Common myeloid progenitor, CD34-positive (primary cell): ENCODE measurements around the gene KRT36.

Experiments used
- CTCF ChIA-PET: fragments of 350-600 bp; sonication (Branson Sonifier 250); formaldehyde crosslinking; loops from one replicate; lab custom pipeline; 2021; ENCODE audit warnings: antibody characterized with exemption; lab: Charles Lee
- POLR2A ChIA-PET: fragments of 350-600 bp; sonication (Branson Sonifier 250); formaldehyde crosslinking; loops from one replicate; lab custom pipeline; 2021; ENCODE audit warnings: antibody characterized with exemption; lab: Charles Lee
- DNase-seq, 3 donors: peaks; one replicate each; pipeline versions ENCODE4 v3.0.0 to v3.0.0-alpha.2; 2013
- H3K27ac ChIP-seq, 2 experiments: 1 replicate in 1 of 2; 2 replicates in 1 of 2; pipeline ENCODE4 v1.7.0; 2013; ENCODE audit warnings: inconsistent platforms in 2 of 2, low read length in 2 of 2, mild to moderate bottlenecking in 2 of 2, low read depth in 1 of 2, moderate library complexity in 1 of 2; ENCODE audit not compliant: severe bottlenecking in 2 of 2, insufficient read depth in 1 of 2, poor library complexity in 1 of 2
- H3K27me3 ChIP-seq, 5 experiments: replicated peaks in 2 of 5; 1 replicate in 3 of 5; 2 replicates in 2 of 5; pipeline versions ENCODE4 v1.6.1 to v1.7.0; 2013; ENCODE audit warnings: low read length in 4 of 5, mild to moderate bottlenecking in 2 of 5, moderate library complexity in 2 of 5, inconsistent platforms in 1 of 5; ENCODE audit not compliant: insufficient read depth in 5 of 5, control insufficient read depth in 4 of 5
- H3K36me3 ChIP-seq, 4 experiments: 1 replicate in 2 of 4; 2 replicates in 2 of 4; pipeline versions ENCODE4 v1.6.1 to v1.7.0; 2013; ENCODE audit warnings: low read length in 3 of 4, control low read depth in 1 of 4, mild to moderate bottlenecking in 1 of 4; ENCODE audit not compliant: control insufficient read depth in 4 of 4, insufficient read depth in 4 of 4
- H3K4me1 ChIP-seq, 4 experiments: 1 replicate in 3 of 4; 2 replicates in 1 of 4; pipeline versions ENCODE4 v1.6.1 to v1.7.1; 2013; ENCODE audit warnings: low read length in 3 of 4, mild to moderate bottlenecking in 3 of 4, control low read depth in 1 of 4, inconsistent platforms in 1 of 4, moderate library complexity in 1 of 4; ENCODE audit not compliant: control insufficient read depth in 4 of 4, insufficient read depth in 4 of 4; ENCODE audit errors: control extremely low read depth in 1 of 4
- H3K4me3 ChIP-seq, 7 experiments: 1 replicate in 4 of 7; 2 replicates in 3 of 7; pipeline versions ENCODE4 v1.5.1 to v1.7.0; 2013; ENCODE audit warnings: mild to moderate bottlenecking in 7 of 7, low read length in 6 of 7, moderate library complexity in 6 of 7, inconsistent platforms in 2 of 7, low read depth in 2 of 7, control low read depth in 1 of 7; ENCODE audit not compliant: insufficient read depth in 4 of 7, control insufficient read depth in 1 of 7; ENCODE audit errors: extremely low read depth in 1 of 7
- H3K9me3 ChIP-seq, 5 experiments: 1 replicate in 4 of 5; 2 replicates in 1 of 5; pipeline versions ENCODE4 v1.6.1 to v1.7.1; 2013; ENCODE audit warnings: low read length in 4 of 5, mild to moderate bottlenecking in 2 of 5, inconsistent platforms in 1 of 5, low read depth in 1 of 5, moderate library complexity in 1 of 5; ENCODE audit not compliant: control insufficient read depth in 4 of 5, insufficient read depth in 2 of 5; ENCODE audit errors: control extremely low read depth in 1 of 5
- WGBS: methylation state at CpG from one replicate; pipeline ENCODE4 v1.1.5; 2013; ENCODE audit not compliant: insufficient coverage; 5-methylcytosine and 5-hydroxymethylcytosine counted together

KRT36 gene

GRCh38 chr17:41516830-41517283, 27.1 kb upstream of the KRT36 start:
- Histone ChIP-seq H3K27ac (no peak overlapping the region), H3K36me3 (no peaks in the 10 kb centered on the region), H3K9me3 (no peaks in the 10 kb centered on the region), H3K4me3 (no peak overlapping the region), H3K4me1 (peaks cover 0 to 8% (median 6%) of the 10 kb centered on the region in 4 experiments), H3K27me3 (peaks cover 0 to 5% (median 0%) of the 10 kb centered on the region in 5 experiments)
- ChIA-PET CTCF (no interaction called here), POLR2A (no interaction called here)
- DNase-seq = no peak
- WGBS = 95% methylated on average over 12 of the region's 14 CpGs

- CTCF ChIA-PET = no interaction called here
- no peak overlapping the region for H3K27ac ChIP-seq
- no peaks in the 10 kb centered on the region for H3K36me3 ChIP-seq
- POLR2A ChIA-PET = no interaction called here
- no peaks in the 10 kb centered on the region for H3K9me3 ChIP-seq
- WGBS = 96% methylated on average over 11 of the region's 14 CpGs
- no peak overlapping the region for H3K4me3 ChIP-seq
- peaks cover 0 to 8% (median 4%) of the 10 kb centered on the region in 4 experiments for H3K4me1 ChIP-seq
- peaks cover 0 to 5% (median 0%) of the 10 kb centered on the region in 5 experiments for H3K27me3 ChIP-seq
- DNase-seq = no peak
Measured at GRCh38 chr17:41516147-41516829, 26.6 kb upstream of the KRT36 start.

DNA sequence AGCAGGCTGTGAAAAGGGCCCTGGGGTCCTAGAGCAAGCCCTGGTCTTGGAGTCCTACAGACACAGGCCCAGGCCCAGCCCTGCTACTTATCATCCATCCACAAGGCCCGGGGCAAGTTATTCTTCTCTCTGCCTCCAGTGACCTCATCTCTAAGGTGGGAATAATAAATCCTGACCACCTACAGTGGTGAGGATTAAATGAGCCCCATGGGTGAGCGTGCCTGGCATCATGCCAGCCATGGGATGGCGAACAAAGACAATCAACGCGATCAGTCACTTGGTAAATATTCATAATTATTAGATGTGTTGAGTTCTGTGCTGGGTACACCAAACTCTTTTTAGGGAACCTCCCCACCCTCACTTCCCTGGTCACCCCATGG, 23.4 kb upstream of the KRT36 start:
- DNase-seq = no peak
- Histone ChIP-seq H3K4me1 (peaks cover 0 to 8% (median 4%) of the 10 kb centered on the region in 4 experiments), H3K4me3 (no peak overlapping the region), H3K36me3 (no peaks in the 10 kb centered on the region), H3K27ac (no peak overlapping the region), H3K9me3 (no peaks in the 10 kb centered on the region), H3K27me3 (peaks cover 0 to 2% (median 0%) of the 10 kb centered on the region in 5 experiments)
- 100% methylated on average over 2 of the region's 5 CpGs for WGBS
- ChIA-PET POLR2A (no interaction called here), CTCF (interaction anchor here (1.4 kb wide), 1 partner anchor 36 kb away, joined by 4 read pairs; no protein-coding TSS in a partner anchor)

GRCh38 chr17:41512546-41513167, 22.9 kb upstream of the KRT36 start:
- peaks cover 0 to 8% (median 4%) of the 10 kb centered on the region in 4 experiments for H3K4me1 ChIP-seq
- H3K4me3 ChIP-seq = no peak overlapping the region
- DNase-seq = peak in 2 of 3 donors; percentile 53 to 55
- ChIA-PET POLR2A (no interaction called here), CTCF (interaction anchor here (0.8 to 1.4 kb wide), 3 partner anchors 18 to 612 kb away, joined by 3 to 4 read pairs (median 3); no protein-coding TSS in a partner anchor)
- 34% methylated on average over 4 of the region's 7 CpGs for whole genome bisulfite sequencing
- H3K27ac ChIP-seq = no peak overlapping the region
- no peaks in the 10 kb centered on the region for H3K9me3 ChIP-seq
- no peaks in the 10 kb centered on the region for H3K36me3 ChIP-seq
- H3K27me3 ChIP-seq = no peaks in the 10 kb centered on the region

DNA sequence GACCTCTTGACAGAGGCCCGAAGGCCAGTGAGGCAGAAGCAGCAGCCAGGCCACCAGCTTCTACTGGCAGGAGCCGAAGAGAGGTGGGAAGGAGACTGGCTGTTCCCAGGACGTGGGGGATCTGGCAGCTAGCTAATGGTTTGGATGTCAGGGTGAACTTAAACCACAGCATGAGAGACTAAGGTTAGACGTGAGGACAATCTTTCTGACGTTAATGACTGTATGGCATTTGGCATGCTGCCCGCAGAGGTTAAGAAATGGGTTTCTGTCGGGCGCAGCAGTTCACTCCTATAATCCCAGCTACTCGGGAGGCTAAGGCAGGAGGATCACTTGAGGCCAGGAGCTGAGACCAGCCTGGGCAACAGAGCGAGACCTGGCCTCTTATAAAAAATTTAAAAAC, 22.0 kb upstream of the KRT36 start:
- peaks cover 0 to 8% (median 4%) of the 10 kb centered on the region in 4 experiments for H3K4me1 ChIP-seq
- H3K27ac ChIP-seq = no peak overlapping the region
- H3K36me3 ChIP-seq = no peaks in the 10 kb centered on the region
- WGBS = 96% methylated on average over 7 of the region's 10 CpGs
- no peak for DNase-seq
- H3K9me3 ChIP-seq = no peaks in the 10 kb centered on the region
- ChIA-PET CTCF (interaction anchor here (0.8 to 1.4 kb wide), 2 partner anchors 19 to 37 kb away, joined by 3 to 4 read pairs; no protein-coding TSS in a partner anchor), POLR2A (no interaction called here)
- no peak overlapping the region for H3K4me3 ChIP-seq
- H3K27me3 ChIP-seq = peaks cover 0 to under 1% (median 0%) of the 10 kb centered on the region in 5 experiments

DNA sequence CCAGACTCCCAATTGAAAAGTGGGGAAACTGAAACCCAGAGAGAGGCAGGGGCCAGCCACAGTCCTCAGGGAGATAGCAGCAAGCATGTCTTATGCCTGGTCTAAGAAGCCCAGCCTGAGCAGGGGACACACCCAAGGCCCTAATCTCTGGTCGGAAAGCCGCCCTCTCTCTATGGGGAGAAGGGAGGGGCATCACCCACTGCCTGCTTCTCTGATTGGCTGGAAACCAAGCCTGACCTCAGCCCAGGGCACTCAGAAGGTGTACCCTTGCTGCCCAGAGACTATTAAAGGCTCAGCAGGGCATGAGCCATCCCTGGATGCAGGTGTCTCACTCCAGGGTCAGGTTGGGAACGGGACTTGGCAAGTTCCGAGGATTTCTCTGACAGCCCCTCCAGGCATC, 21.4 kb upstream of the KRT36 start:
- ChIA-PET CTCF (no interaction called here), POLR2A (no interaction called here)
- WGBS = 85% methylated on average over 3 of the region's 4 CpGs

More for the DNA sequence above, 21.4 kb upstream of the KRT36 start:
- DNase-seq = no peak
- Histone ChIP-seq H3K4me1 (peaks cover 0 to 8% (median 4%) of the 10 kb centered on the region in 4 experiments), H3K36me3 (no peaks in the 10 kb centered on the region), H3K27me3 (peaks cover 0 to 2% (median 0%) of the 10 kb centered on the region in 5 experiments), H3K4me3 (no peak overlapping the region), H3K27ac (no peak overlapping the region), H3K9me3 (no peaks in the 10 kb centered on the region)
